Activated CD4-positive, alpha-beta T cell treated with anti-CD3 and anti-CD28 coated beads for 24 hours (primary cell): Measurements from ENCODE around the gene RPS23.

Experiments
- DNase-seq, 2 donors: peaks; one replicate each; pipeline ENCODE4 v3.0.0-alpha.2; 2020; ENCODE audit warnings: low read depth in 2 of 2

Gene RPS23

GRCh38 chr5:82244854-82245635 is 33.1 kb downstream of the RPS23 start:
- DNase-seq: no peak

- DNase-seq: no peak
Measured at GRCh38 chr5:82244151-82244550, 34.0 kb downstream of the RPS23 start.

DNA sequence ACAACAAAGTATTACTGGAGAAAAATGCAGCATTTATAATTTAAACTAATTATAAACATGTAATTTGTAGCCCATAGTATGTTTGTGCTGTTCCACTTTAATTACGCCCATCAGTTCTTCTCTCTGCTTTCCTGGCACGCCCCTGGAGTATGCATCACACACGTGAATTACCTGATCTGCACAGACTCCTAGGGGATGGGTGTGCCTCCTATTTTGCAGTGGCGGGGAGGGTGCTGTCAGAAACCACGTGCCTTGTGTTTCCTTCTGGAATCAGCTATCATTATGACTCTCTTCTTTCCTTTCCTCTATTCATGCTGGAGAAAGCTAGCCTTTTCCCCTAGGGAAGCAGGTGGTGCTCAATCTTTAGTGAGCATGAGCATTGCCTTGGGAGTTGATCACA is 43.3 kb downstream of the RPS23 start:
- no peak for DNase-seq

GRCh38 chr5:82225525-82226172 is 52.5 kb downstream of the RPS23 start:
- peak; percentile 30 to 51 for DNase-seq
